Endometrium (tissue), 2 donors: ENCODE results near the gene SND1.
"Not testable (repeated sequence)": the region's sequence is repeated elsewhere in the genome, so short reads cannot be mapped to it uniquely, and the experiment has no call there.

Experiments used
- FAIRE-seq: peaks from 2 replicates; lab custom pipeline; 2012; peaks lifted over from hg19 to GRCh38; lab: Jason Lieb, UNC
- donor health status: control.
- donor health status: control.

SND1 gene

DNA sequence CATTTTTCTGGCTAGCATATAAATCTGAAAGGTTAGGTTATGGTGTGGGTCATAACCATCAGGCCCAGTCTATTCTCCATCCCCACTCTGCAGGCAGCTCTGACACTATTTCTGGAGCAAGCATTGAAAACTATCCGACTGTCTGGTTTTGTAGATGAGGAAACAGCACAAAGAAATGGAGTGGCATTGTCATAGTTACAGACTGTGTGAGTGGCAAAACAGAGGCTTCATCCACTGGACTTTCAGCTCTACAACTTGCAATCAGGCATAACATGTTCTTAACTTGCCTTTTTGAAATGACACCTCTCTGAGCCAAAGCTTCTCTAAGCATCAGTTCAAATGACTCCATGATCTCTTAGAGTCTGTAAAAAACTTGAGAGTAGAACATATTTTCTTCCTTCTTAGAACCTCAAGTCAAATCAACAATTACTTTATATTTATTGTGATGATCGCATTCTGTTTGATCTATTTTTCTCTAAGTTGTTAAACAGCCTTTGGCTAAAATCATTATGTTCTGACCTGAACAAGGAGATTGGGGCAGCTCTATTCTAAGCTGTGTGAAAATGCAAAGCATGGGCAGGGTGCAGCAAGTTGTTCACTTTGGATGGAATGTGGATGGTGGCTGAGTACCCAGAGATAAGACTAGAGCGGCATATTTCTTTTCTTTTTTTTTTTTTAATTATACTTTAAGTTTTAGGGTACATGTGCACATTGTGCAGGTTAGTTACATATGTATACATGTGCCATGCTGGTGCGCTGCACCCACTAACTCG is 310.8 kb downstream of the SND1 start:
- FAIRE-seq: no peak

DNA sequence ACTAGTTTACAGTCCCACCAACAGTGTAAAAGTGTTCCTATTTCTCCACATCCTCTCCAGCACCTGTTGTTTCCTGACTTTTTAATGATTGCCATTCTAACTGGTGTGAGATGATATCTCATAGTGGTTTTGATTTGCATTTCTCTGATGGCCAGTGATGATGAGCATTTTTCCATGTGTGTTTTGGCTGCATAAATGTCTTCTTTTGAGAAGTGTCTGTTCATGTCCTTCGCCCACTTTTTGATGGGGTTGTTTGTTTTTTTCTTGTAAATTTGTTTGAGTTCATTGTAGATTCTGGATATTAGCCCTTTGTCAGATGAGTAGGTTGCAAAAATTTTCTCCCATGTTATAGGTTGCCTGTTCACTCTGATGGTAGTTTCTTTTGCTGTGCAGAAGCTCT is 311.9 kb downstream of the SND1 start:
- not testable (repeated sequence) for FAIRE-seq

DNA sequence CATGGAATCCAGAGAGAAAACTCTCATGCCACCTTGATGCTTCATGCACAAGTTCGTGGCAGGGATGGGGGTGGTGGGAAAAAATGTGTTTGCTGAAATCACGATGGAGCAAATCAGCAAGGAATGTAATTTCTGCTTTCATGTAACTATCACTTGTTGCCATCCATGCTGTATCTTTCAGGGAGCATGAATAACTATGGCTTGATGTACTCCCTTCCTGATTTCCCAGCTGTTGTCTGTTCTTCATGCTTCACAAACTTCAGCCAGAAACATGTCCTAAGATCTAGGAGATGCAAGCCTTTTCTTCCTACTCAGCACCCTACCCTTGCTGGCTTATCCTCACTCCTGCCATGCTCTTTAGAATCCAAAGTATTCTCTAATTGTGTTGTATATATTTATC is 315.3 kb downstream of the SND1 start:
- FAIRE-seq: no peak

- FAIRE-seq: no peak
Observed at GRCh38 chr7:127968547-127968946, 316.6 kb downstream of the SND1 start.

- no peak for FAIRE-seq
Observed at GRCh38 chr7:127973832-127974231, 321.8 kb downstream of the SND1 start.

DNA sequence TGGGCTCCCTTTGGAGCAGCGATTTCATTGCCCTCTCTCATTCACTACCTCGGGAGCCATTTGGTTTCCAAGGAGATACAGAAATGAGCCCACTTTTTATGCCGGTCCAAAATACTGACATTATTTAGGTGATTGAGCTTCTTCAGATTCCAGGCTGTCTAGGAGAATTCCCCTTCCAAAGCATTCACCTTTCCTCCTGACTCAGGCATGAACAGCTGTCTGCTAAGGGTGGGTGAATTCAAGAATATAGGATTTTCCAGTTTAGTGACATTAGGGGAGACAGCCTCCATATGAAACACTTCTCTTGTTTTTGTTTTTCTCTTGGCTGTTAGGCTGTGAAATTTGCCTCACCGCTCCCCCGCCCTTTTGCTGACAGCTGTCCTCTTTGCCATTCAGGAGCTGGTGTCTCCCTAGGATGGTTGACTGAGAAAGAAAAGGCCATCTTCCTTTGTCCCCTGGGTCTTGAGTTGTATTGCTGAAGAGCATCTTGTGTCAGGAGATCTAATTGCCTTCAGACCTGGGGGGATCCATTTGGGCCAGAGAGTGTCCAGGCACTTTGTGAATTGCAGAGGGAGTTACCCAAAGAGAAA is 322.5 kb downstream of the SND1 start:
- FAIRE-seq: no peak

- FAIRE-seq: no peak
Observed at GRCh38 chr7:127976056-127976737, 324.2 kb downstream of the SND1 start.

- no peak for FAIRE-seq
Observed at GRCh38 chr7:127976738-127977120, 324.7 kb downstream of the SND1 start.

DNA sequence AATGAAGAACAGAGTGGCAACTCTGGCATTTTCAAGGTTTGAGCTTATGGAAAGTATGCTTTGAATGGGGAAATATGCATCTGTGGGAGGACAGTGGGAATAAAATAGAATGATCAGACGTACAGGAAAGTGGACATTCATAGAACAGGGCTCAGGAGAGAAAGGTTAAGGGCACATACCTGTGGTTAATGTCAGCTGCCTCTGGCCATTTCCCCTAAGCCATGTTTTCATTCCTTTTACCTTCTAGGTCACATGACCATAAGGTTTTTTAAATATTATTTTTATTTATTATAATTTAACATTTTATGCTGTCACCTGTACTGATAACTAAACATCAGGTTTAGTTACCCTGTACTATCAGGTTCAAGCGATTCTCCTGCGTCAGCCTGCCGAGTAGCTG is 326.4 kb downstream of the SND1 start:
- FAIRE-seq: no peak

DNA sequence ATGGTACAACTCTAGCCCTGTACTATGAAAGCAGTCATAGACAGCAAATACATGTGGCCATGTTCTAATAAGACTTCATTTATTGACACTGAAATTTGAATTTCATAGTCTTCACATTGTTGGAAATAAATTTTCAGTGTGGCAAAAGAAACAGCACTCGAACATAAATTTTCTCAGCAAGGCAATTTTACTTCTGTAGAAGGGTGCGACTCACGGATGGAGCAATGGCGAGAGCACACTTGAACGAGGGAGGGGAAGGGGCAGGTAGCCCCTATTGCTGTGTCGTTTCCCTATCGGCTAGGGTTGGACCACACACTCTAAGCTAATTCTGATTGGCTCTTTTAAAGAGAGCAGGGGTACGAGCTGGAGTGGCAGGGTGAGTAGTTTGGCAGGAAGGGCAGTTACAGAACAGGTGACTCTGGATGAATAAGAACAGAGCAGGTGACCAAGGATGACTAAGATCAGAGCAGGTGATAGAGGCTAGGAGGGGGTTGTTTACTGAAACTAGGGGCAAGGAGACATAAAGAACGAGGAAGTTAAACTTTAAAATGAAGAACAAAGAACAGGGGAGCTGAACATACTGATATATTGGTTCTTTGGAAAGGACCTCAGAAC is 327.2 kb downstream of the SND1 start:
- FAIRE-seq: no peak

- FAIRE-seq: no peak
Observed at GRCh38 chr7:127979728-127980126, 327.7 kb downstream of the SND1 start.

DNA sequence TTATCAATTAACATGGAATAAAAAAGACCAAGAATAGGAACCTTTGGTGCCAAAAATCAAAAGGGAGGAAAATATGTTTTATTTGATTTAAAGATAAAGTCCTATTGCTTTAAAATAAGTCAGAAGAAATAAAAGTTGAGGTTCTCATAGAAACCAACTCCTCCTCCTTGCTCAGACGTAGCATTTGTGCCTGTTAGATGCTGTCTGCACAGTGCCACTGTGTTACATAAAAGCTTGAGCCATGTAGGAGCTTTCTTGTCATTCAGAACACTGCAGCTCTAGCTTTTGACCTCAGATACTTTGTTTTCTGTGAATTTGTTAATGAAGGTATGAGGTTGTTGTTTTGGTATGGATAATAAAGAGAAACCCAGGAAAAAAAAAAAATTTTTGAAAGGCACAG is 328.9 kb downstream of the SND1 start:
- no peak for FAIRE-seq

DNA sequence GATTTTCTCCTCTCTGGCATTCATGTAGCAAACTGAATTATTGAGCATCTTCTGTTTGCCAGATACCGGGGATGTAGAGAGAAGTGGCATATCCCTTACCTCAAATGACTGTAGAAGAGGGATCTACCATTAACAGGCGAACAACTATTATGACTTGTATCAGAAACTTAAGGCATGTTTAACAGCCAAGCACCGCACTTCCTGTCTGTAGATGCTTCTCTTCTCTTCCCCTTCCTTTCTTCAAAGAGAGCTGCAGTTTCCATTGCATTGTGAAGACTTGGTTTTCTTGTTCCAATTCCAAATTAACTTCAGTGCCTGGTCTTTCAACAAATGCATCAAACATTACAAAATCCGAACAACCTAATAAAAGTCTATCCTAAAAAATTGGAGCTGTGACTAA is 330.0 kb downstream of the SND1 start:
- FAIRE-seq: no peak

GRCh38 chr7:127983804-127984332 is 331.9 kb downstream of the SND1 start:
- no peak for FAIRE-seq

DNA sequence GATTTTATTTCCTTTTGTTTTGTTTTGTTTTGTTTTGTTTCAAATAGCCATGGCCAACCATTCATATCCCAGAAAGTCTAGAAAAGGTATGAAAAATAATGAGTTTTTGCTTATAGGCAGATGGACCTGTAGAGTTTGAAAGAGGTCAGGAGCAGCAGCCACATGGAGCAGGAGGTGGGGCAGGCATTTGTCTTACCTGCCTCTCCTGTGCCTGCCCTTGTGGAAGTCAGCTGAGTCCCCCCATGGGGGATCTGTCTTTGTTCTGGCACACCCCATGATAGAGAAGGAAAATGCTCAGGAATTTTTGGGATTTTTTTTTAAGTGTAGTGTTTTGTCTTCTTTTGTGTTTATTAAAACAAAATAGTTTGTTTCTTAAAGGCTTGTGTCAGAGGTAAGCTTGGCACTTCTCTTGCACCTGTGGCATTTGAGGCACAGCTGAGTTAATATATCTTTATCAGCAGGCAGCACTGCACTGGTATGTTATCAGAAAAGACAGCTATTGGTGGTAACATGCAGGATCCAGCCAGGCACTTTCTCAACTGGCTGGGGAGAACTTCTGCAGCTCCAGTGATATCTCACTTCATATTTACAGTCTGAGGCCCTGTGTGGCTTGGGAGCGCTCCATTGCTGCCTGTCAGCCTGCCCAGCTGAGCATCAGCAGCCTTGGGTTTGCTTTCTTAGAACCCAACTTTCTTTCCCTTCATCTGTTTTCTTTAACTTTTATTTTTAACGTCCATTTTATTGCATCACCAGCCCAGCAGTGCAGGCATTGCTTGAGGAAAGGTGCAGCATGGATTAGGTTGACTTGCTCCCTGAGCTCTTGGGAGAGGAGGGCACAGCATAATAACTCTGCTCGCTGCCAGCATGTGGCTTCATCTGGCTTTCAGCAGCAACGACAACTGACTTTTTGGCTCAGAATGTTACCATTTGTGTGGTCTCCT is 334.9 kb downstream of the SND1 start:
- no peak for FAIRE-seq

DNA sequence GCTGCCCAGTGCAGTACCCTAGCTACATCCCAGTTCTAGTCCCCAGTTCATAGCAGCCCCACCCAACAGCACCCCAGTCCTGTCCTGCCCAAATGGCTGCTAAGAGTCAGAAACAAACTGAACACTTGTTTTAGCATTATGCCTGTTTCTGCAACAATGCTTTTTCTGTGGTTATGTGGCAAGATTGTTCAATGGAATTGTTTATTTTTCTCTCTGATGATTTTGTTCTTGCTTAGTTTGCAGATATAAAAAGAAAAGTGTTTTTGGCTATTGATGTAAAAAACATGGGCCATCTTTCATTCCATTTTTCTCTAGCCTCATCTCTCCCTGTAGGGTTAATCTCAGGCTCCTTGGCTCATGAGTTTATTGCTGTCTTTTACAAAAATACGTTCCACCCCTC is 336.8 kb downstream of the SND1 start:
- no peak for FAIRE-seq

DNA sequence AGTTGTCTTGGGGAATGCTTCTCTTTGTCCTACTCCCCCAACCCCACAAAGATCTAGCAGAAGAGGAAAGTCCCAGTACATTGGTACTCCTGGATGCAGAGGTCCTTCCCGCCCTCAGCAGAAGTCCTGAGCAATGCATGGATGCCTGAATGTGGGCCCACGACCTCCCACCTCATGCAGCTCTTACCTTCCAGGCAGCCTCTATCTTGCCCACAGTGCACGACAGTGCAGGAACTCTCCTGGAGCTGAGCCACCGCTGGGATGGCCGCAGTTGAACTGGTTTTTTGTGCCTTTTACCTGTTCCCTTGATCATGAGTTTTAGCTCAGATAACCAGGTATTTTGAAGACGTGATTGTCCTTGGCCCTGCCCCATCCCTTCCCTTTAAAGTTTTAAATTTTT is 341.3 kb downstream of the SND1 start:
- no peak for FAIRE-seq

DNA sequence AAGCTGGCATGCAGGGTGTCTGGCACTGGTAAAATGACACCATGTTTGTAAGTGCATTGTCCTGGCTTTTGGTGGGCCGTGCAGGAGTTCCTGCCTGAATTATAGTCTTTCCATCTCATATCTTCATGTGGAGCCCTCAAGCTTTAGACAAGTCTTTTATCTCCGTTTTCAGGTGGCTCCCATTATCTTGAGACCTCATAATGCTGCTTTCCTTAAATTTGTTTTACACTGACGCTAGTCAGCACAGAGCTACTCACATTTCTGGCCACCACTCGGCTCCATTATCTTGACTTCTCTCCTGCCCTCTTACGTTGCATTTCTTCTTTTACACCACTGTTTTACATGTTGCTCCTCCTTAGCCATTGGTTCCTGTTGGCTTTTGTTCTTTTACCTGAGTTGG is 342.0 kb downstream of the SND1 start:
- no peak for FAIRE-seq

DNA sequence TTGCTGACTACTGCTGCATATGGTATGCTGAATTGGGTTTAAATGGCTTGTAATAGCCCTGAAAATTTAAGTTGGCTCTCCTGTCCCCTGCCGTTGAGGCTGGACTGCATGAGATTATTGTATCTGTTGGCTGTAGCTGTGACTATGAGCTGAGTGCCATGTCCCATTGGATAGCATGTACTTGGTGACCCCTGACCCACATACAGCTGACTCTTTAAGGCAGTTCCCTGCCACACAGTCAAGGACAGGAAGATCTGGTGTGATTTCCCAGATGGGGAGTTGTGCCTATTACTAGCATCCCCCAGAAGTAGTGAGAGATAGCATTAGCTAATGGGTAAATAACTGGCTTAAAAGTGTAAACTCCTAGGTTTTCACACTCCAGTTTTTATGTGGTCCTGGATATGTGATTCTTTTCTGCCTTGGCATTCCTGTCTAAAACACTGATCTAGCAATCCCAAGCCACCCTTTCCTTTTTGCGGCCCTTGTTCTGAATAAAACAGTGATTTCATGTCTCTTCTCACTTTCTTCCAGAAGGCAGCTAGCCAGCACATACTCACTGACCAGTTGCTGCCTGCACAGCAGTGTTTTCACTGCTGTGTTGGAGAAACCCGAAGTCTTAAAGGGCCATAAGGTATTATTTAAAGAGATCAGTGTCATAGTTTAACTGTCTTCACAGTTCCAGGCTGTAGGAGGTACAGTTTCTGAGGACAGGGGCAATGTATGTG is 343.3 kb downstream of the SND1 start:
- no peak for FAIRE-seq

GRCh38 chr7:127995881-127996215 is 343.9 kb downstream of the SND1 start:
- FAIRE-seq: no peak
